Epidermal melanocyte (primary cell): ENCODE results near the gene SH3YL1.
"Not testable (repeated sequence)": the region's sequence is repeated elsewhere in the genome, so short reads cannot be mapped to it uniquely, and the experiment has no call there.

Source experiments
- DNase-seq: peaks from one replicate; pipeline ENCODE4 v3.0.0; 2011; ENCODE audit warnings: low spot score; ENCODE audit not compliant: insufficient read length

SH3YL1 gene

GRCh38 chr2:184695-185094, 79.1 kb downstream of the SH3YL1 start:
- no peak for DNase-seq

- no peak for DNase-seq
These were observed 81.2 kb downstream of the SH3YL1 start for GRCh38 chr2:182509-183122.

GRCh38 chr2:180311-180710, 83.5 kb downstream of the SH3YL1 start:
- DNase-seq, result no peak

GRCh38 chr2:179886-180285, 83.9 kb downstream of the SH3YL1 start:
- no peak for DNase-seq

- no peak for DNase-seq
These were observed 86.1 kb downstream of the SH3YL1 start for GRCh38 chr2:177733-178132.

- DNase-seq, result no peak
These were observed 86.9 kb downstream of the SH3YL1 start for GRCh38 chr2:176917-177316.

GRCh38 chr2:175880-176820, 87.7 kb downstream of the SH3YL1 start:
- DNase-seq, result no peak

GRCh38 chr2:175161-175786, 88.6 kb downstream of the SH3YL1 start:
- DNase-seq, result no peak

GRCh38 chr2:172120-172519, 91.7 kb downstream of the SH3YL1 start:
- not testable (repeated sequence) for DNase-seq

GRCh38 chr2:169741-170140, 94.1 kb downstream of the SH3YL1 start:
- no peak for DNase-seq
